Effector memory CD4-positive, alpha-beta T cell (primary cell): ENCODE data around the gene TMPRSS7.

Source experiments
- DNase-seq, 3 donors: peaks; one replicate each; pipeline ENCODE4 v3.0.0-alpha.2; 2020
- H3K27ac ChIP-seq: 2 replicates; pipeline ENCODE4 v1.7.0; 2013; ENCODE audit warnings: mild to moderate bottlenecking, low read length, moderate library complexity; ENCODE audit not compliant: insufficient read depth, poor library complexity, severe bottlenecking
- H3K27me3 ChIP-seq: replicated peaks from 2 replicates; pipeline ENCODE4 v1.7.0; 2013; ENCODE audit warnings: mild to moderate bottlenecking, low read length; ENCODE audit not compliant: insufficient read depth, control insufficient read depth, poor library complexity, severe bottlenecking
- H3K36me3 ChIP-seq: 2 replicates; pipeline ENCODE4 v1.7.0; 2013; ENCODE audit warnings: mild to moderate bottlenecking, low read length, moderate library complexity; ENCODE audit not compliant: control insufficient read depth, insufficient read depth
- H3K4me1 ChIP-seq: 2 replicates; pipeline ENCODE4 v1.7.0; 2013; ENCODE audit warnings: low read length, mild to moderate bottlenecking; ENCODE audit not compliant: control insufficient read depth, insufficient read depth, poor library complexity, severe bottlenecking
- H3K4me3 ChIP-seq: 2 replicates; pipeline ENCODE4 v1.7.0; 2013; ENCODE audit warnings: low read length, low read depth, mild to moderate bottlenecking; ENCODE audit not compliant: insufficient read depth, poor library complexity, severe bottlenecking
- H3K9me3 ChIP-seq: 2 replicates; pipeline ENCODE4 v1.7.0; 2013; ENCODE audit warnings: mild to moderate bottlenecking, low read length, moderate library complexity; ENCODE audit not compliant: control insufficient read depth

The TMPRSS7 gene

DNA sequence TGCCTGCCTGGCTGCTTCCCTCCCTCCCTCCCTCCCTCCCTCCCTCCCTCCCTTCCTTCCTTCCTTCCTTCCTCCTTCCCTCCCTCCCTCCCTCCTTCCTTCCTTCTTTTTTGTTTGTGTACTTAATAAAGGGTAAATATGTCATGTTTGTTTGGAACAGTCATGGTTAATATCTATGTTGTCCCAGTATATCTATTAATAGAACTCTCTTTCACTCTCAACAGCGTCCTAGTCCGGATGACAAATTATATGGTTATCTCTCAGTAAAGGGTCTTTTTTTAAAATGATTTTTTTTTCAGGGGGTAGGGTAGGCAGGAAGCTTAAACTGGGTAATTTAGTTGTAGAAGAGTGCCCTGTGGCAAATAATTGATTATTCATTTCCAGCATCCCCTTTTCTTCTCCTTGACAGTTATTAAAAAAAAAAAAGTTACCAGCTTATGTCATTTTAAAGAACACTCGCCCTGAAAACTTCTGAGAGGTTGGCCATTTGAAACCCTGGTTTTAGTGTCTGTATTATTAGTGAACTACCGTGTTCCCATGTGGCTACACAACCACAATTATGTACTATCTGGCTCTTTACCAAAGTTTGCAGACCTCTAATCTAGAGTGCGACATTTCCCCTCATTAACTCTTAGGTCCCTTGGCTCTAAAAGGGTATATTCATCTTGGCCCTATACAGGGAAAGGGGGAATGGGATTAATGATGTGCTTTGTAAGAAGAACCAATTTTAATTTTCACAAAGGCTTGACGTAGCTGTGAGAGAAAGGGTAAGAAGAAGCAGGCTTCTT lies 22.1 kb upstream of the TMPRSS7 start:
- no peaks in the 10 kb centered on the region for H3K27me3 ChIP-seq
- H3K9me3 ChIP-seq: no peaks in the 10 kb centered on the region
- DNase-seq: no peak
- no peak overlapping the region for H3K27ac ChIP-seq
- H3K4me1 ChIP-seq: peaks cover 6% of the 10 kb centered on the region
- H3K36me3 ChIP-seq: no peaks in the 10 kb centered on the region
- no peak overlapping the region for H3K4me3 ChIP-seq

DNA sequence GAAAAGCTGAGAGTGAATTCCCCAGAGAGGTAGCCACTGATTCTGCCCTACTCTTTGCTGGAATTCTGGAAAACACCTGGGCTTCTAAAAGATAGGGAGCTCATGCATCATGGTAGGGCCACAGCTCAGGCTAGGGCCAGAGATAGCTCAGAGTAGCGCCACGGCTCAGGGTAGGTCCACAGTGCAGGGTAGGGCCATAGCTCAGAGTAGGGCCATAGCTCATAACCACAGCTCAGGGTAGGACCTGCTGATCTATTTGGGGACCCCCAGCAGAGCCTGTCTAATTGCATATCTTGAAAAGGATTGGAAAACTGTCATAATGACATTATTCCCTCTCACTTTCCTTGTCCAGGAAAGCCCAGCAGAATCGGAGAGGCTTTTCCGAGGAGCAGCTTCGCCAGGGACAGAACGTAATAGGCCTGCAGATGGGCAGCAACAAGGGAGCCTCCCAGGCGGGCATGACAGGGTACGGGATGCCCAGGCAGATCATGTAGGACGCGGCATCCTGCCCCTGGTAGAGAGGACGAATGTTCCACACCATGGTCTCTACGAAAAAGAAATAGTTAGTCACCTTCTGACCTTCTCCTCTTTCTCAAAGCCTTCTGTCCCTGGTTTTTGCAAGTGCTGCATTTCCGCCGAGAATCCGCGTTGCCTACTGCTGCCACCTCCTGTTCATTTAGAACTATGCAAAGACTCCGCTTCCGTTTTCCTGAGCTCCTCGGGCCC lies 21.3 kb upstream of the TMPRSS7 start:
- H3K4me1 ChIP-seq: peaks cover 6% of the 10 kb centered on the region
- DNase-seq: peak; percentile 6 to 36 (median 9)
- no peaks in the 10 kb centered on the region for H3K36me3 ChIP-seq
- no peak overlapping the region for H3K27ac ChIP-seq
- no peaks in the 10 kb centered on the region for H3K9me3 ChIP-seq
- no peak overlapping the region for H3K4me3 ChIP-seq
- no peaks in the 10 kb centered on the region for H3K27me3 ChIP-seq

DNA sequence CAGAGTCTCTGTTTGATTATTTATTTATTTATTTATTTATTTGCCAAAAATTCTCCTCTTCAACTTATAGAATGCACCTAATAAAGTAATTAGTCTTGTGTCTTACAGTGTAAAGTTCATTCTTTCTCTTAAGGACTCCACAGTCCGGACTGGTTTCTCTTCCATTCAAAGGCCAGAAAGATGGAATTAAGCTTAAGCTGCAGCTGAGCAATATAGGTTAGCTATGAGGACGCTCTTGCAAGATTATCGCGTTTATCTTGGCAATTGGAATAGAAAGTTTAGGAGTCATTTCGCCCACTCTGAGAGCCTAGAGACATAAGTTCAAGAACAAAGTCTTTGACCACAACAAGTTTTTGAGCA lies 20.8 kb upstream of the TMPRSS7 start:
- H3K27ac ChIP-seq: no peak overlapping the region
- no peak overlapping the region for H3K4me3 ChIP-seq
- DNase-seq: no peak
- H3K27me3 ChIP-seq: no peaks in the 10 kb centered on the region
- H3K36me3 ChIP-seq: no peaks in the 10 kb centered on the region
- H3K9me3 ChIP-seq: no peaks in the 10 kb centered on the region
- H3K4me1 ChIP-seq: peaks cover 6% of the 10 kb centered on the region

DNA sequence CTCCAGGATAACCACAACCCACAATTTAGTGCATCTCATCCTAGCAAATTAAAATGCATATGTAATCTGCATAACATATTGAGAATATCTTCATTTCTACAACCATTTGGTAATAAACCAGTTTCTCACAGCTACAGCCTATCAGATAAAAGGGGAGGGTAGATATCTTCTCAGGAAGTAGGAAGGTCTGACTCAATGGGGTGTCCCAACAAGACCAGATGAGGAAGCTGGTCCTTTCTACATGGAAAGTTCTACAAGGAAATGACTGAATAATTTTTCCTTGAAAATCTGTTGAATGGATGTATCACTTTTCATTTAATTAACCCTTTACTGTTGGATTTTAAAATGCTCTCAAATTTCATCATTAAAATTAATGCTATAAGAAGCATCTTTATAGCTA lies 17.4 kb upstream of the TMPRSS7 start:
- Histone ChIP-seq H3K4me3 (no peak overlapping the region), H3K27me3 (no peaks in the 10 kb centered on the region), H3K36me3 (no peaks in the 10 kb centered on the region), H3K4me1 (peaks cover 6% of the 10 kb centered on the region), H3K9me3 (no peaks in the 10 kb centered on the region), H3K27ac (no peak overlapping the region)
- no peak for DNase-seq

DNA sequence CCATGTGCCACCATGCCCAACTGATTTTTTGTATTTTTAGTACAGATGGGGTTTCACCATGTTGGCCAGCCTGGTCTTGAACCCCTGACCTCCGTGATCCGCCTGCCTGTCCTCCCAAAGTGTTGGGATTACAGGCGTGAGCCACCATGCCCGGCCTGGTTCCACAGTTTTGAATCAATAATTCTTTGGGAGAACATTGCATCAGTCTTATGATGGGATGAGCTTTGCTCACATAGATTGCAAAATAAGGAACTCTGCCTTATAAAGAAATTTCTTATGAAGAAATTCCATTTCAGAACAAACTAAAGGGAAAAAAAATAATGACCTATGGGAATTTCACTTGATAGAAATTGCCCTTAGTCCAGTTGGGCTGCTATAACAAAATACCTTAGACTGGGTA lies 15.8 kb upstream of the TMPRSS7 start:
- Histone ChIP-seq H3K9me3 (no peaks in the 10 kb centered on the region), H3K27me3 (no peaks in the 10 kb centered on the region)

DNA sequence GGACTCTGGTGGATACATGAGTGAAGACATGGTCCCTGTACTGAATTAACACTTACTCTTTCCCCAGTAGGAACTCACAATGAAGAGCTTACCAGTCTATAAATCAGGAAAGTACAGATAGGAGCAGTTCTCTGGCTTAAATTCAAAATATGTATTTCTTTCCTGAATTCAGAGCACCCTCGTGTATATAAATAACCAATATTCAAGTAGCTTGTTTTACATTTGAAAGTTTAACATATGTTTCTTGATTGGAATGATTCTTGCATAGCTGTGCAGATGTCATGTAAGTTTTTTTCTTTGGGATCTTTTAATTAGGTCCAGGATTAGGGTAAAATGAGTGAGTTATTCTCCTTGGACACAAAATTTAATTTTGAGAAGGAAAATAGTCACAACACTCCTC lies 14.8 kb upstream of the TMPRSS7 start:
- no peaks in the 10 kb centered on the region for H3K9me3 ChIP-seq
- H3K4me1 ChIP-seq: no peaks in the 10 kb centered on the region
- H3K27ac ChIP-seq: no peak overlapping the region
- no peak for DNase-seq
- no peaks in the 10 kb centered on the region for H3K27me3 ChIP-seq
- H3K4me3 ChIP-seq: no peak overlapping the region
- H3K36me3 ChIP-seq: no peaks in the 10 kb centered on the region

More for the DNA sequence above, 15.8 kb upstream of the TMPRSS7 start:
- no peaks in the 10 kb centered on the region for H3K36me3 ChIP-seq
- peaks cover under 1% of the 10 kb centered on the region for H3K4me1 ChIP-seq
- no peak overlapping the region for H3K27ac ChIP-seq
- DNase-seq: no peak
- no peak overlapping the region for H3K4me3 ChIP-seq

DNA sequence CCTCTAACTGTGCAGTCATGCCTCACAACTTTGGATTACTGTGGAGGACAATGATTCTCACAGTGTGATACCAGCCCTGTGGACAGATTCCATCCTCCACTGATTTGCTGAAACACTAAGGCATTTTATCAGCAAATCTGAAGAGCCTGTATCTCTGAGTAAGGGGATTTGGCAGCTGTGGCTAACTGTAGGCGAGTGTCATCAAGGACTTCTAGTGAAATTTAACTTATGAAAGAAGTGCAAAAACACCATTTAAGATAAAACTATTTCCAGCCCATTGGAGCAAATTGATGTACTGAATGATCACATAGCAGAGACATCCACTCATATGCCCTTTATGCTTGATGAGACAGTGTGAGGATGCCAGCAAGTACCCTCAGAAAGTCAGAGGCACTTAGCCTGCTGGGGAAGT lies 13.9 kb upstream of the TMPRSS7 start:
- no peak for DNase-seq
- no peaks in the 10 kb centered on the region for H3K4me1 ChIP-seq
- no peaks in the 10 kb centered on the region for H3K36me3 ChIP-seq
- H3K4me3 ChIP-seq: no peak overlapping the region
- no peaks in the 10 kb centered on the region for H3K9me3 ChIP-seq
- H3K27me3 ChIP-seq: no peaks in the 10 kb centered on the region
- no peak overlapping the region for H3K27ac ChIP-seq

DNA sequence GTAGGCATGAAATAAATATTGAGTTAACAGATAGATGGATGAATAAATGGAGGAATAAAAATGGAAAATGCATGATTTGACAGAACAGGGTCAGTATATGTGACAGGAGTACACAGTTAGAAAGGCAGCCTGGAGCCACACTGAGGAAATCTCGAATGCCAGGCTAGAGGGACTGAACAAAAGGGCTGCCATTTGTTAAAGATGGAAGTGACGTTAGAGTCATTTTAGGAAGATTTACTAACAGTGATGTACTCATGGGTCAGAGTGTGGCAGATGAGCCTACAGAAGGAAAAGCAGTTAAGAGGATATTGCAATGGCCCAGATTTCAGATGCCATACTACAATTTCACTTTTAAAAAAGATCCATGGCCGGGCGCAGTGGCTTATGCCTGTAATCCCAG lies 7.4 kb upstream of the TMPRSS7 start:
- Histone ChIP-seq H3K4me1 (no peaks in the 10 kb centered on the region), H3K27ac (no peak overlapping the region), H3K4me3 (no peak overlapping the region), H3K9me3 (no peaks in the 10 kb centered on the region), H3K36me3 (no peaks in the 10 kb centered on the region), H3K27me3 (no peaks in the 10 kb centered on the region)
- DNase-seq: no peak

DNA sequence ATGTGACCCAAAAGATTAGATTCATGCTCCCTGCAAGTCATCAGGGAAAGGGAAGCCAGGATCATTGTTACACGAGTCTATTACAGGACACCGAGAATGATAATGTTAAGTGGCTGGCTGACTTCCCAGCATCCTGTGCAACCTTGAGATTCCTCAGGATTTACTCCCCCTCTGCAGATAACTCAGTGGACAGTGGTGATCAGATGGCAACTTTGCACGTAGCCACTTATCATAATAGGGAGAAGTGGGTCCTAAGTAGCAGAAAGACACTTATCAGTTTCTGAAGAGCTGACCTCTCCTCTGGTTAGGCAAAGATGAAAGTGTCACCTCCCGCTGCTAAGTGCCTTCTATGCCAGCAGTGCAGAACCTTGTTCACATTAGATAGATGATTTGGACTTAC lies 6.7 kb upstream of the TMPRSS7 start:
- Histone ChIP-seq H3K27ac (no peak overlapping the region), H3K36me3 (no peaks in the 10 kb centered on the region), H3K4me1 (no peaks in the 10 kb centered on the region), H3K4me3 (no peak overlapping the region), H3K27me3 (no peaks in the 10 kb centered on the region), H3K9me3 (no peaks in the 10 kb centered on the region)
- no peak for DNase-seq

DNA sequence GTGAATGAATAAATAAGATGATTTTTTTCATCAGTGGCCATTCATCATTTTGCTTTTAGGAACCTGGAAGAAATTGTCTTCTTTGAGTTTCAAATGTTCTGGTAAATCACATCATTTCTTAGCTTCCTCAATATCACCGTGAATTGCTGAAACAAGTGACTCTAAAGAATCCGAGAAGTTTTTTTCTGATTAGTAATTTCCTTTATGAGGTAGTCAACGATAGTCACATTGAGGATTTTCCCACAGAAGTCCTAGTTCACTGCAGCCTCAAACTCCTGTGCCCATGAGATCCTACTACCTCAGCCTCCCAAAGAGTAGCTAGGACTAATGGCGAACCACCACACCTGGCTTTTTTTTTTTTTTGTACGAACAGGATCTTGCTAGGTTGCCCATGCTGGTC lies 3.6 kb upstream of the TMPRSS7 start:
- DNase-seq: no peak
- H3K4me3 ChIP-seq: no peak overlapping the region
- H3K27ac ChIP-seq: no peak overlapping the region
- H3K9me3 ChIP-seq: no peaks in the 10 kb centered on the region
- H3K27me3 ChIP-seq: no peaks in the 10 kb centered on the region
- no peaks in the 10 kb centered on the region for H3K4me1 ChIP-seq
- no peaks in the 10 kb centered on the region for H3K36me3 ChIP-seq
